ENCODE measurements around the gene ARHGAP22. TPM values are rescaled to one million over a fixed set of nuclear protein-coding genes. Genes with fewer than 3 reads are reported as not detected.

Gene ARHGAP22
- total RNA-seq, 1 experiment from 2014 or later = 0.53 TPM

Other genes starting within 250 kb of the ARHGAP22 start
- gene WDFY4, start 79.8 kb upstream of the ARHGAP22 start, total RNA-seq (2014; rRNA removed; shearing (Covaris generic)) = 0.16 TPM in 1 of 2 replicates, not detected in the other

Measured in SJSA1 (cell line).